Pulmonary artery endothelial cell (primary cell): Measurements from ENCODE around the gene TMEM106C. TPM values are rescaled to one million over a fixed set of nuclear protein-coding genes. Genes with fewer than 3 reads are reported as not detected.
A peak's percentile ranks its signal among the peaks of the same experiment; 100 is the strongest.

ENCODE experiments used
- DNase-seq: peaks from one replicate; pipeline ENCODE4 v3.0.0-alpha.2; 2011; ENCODE audit warnings: low read depth, low spot score
- total RNA-seq: library from RNA; depleted of rRNA; stranded (reverse); fragments of >200 nt; gene quantifications from 2 replicates; pipeline ENCODE4 v1.2.3, GENCODE V29; 2014

The TMEM106C gene, protein sequence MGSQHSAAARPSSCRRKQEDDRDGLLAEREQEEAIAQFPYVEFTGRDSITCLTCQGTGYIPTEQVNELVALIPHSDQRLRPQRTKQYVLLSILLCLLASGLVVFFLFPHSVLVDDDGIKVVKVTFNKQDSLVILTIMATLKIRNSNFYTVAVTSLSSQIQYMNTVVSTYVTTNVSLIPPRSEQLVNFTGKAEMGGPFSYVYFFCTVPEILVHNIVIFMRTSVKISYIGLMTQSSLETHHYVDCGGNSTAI
- total RNA-seq, result 85.5 and 177 TPM in 2 replicates

DNA sequence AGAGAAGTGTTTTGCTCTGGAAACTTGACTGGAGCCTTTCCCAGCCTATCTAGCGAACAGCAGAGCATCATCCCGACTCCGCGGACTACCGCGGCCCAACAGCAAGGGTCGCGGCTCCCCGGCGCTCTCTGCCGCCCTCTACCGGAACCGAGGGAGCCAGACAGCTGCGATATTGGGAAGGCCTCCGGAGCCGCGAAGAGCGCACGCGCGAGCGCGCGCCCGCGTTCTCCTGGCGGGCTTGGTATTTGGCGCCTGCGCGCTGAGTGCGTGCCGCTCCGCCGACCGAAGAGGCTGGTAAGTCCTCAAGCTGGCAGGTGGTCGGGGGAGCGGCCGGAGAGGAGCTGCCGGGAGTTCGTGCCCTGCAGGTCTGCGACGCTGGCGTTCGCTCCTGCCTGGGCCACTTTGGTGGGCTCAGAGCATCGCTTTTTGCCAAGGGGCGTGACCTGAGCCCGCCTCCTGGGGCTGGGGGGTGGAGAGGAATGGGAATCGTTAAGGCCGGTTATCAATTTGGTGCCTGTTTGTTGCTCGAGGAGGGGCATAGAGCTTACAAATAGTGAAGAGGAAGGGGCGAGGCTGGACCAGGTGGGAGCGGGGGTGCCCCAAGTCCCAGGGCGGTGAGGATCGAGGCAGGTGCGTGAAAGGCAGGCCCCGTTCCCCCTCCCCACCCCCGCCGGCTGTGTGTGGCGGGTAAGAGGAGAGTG lies at the start of gene TMEM106C:
TMEM106C (plus strand) TSS at position 257 of the 701 bp plus-strand sequence. CDS start 641 bp downstream, outside the sequence.
- peak; percentile 54 for DNase-seq

- DNase-seq, result no peak
Measured at GRCh38 chr12:47920913-47921312, 42.5 kb upstream of the TMEM106C start.

GRCh38 chr12:47921907-47922306 lies 41.5 kb upstream of the TMEM106C start:
- no peak for DNase-seq

- no peak for DNase-seq
Measured at GRCh38 chr12:47927346-47927745, 36.0 kb upstream of the TMEM106C start.

- DNase-seq, result no peak
Measured at GRCh38 chr12:47930634-47931033, 32.8 kb upstream of the TMEM106C start.

DNA sequence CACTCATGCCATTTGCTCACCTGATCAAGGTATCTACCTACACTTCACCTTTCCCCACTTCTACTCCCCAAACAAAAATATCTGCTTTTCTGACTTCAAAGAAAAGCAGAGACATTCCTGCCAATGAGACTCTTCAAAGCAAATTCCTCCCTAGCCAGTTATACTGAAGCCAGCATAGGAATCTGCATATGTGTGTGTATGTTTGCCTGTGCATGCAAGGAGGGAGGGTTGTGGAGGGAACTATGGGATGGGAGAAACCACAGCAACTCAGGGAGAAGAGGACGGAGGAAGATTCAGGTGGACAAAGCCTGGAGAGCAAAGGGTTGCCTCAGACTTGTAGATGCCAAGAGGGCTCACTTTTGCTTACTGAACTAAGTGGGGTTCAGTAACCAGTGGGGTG lies 32.2 kb upstream of the TMEM106C start:
- DNase-seq, result no peak

DNA sequence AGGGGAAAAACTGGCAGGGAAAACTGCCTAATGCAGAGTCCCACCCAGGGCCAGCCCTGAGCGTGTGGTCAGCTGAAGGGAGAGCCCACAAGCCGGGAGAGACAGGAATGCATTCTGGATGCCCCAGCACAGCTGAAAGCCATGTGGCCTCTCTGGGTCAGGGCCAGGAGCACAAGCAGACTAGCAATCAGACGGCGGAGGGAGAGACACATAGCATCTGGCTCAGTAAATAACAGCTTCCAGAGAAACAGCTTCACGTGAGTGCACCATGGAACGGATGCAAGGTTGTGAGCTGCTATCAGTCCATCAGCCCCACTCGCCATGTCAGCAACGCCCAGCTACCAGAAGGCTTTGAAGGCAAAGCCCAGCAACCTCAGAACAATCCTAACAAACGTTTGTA lies 28.2 kb upstream of the TMEM106C start:
- no peak for DNase-seq

GRCh38 chr12:47938093-47938492 lies 25.3 kb upstream of the TMEM106C start:
- no peak for DNase-seq

DNA sequence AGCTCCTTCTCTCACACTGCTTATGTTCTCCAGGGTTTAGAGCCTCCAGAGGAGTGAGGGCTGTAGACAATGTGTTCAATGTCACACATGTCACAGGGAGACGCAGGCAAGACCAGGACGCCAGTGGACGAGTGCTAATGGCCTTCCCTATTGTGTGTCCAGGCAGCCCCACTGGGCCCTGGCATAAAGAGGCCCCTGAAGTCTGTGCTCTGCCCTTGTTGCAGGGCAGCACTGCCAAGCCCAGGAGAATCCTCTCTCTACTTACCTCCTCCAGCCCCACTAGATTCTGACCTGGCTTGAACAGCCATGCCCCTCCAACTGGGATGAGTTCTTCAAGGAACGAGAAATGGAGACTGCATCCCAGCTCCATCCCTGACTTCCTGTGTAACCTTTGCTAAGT lies 24.8 kb upstream of the TMEM106C start:
- DNase-seq, result no peak

GRCh38 chr12:47939009-47939601 lies 24.3 kb upstream of the TMEM106C start:
- no peak for DNase-seq

GRCh38 chr12:47940773-47941474 lies 22.5 kb upstream of the TMEM106C start:
- no peak for DNase-seq

DNA sequence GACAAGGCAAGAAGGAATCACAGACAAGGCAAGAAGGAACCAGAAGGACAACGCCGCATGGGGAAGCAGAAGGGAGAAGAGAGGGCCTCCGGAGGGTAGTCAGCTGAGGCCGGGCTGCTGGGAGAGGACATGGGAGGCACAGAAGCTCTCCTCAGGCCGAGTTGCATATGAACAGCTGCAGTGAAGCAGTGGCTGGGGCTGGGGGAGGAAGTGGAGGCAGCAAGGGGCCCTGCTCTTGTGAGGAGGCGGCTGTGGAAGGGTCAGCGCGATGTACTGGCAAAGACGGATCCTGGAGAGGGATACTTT lies 22.0 kb upstream of the TMEM106C start:
- no peak for DNase-seq

- no peak for DNase-seq
Measured at GRCh38 chr12:47941871-47942613, 21.4 kb upstream of the TMEM106C start.

DNA sequence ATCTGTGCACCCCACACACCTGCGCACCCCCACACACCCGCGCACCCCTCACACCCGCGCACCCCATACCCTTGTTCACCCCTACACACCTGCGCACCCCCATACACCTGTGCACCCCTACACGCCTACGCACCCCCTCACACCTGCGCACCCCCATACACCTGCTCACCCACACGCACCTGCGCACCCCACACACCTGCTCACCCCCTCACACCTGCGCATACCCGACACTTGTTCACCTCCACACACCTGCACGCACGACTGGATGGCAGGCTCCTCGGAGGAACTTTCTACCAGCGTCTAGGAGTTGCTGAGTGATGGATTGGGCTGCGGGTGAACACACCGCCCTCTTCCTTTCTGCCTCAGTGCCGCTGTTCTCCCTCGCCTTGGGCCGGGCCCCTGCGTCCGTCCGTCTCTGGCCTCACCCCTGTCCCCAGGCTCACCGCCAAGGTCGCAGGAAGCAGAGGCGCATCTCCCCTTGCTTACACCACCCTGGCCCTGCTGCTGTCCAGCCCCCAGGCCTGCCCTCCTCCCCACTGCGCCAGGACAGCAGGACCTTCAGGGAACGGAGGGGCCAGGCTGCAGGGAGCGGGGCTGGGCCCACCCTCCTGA lies 20.7 kb upstream of the TMEM106C start:
- DNase-seq, result no peak

- no peak for DNase-seq
Measured at GRCh38 chr12:47943623-47944340, 19.6 kb upstream of the TMEM106C start.

DNA sequence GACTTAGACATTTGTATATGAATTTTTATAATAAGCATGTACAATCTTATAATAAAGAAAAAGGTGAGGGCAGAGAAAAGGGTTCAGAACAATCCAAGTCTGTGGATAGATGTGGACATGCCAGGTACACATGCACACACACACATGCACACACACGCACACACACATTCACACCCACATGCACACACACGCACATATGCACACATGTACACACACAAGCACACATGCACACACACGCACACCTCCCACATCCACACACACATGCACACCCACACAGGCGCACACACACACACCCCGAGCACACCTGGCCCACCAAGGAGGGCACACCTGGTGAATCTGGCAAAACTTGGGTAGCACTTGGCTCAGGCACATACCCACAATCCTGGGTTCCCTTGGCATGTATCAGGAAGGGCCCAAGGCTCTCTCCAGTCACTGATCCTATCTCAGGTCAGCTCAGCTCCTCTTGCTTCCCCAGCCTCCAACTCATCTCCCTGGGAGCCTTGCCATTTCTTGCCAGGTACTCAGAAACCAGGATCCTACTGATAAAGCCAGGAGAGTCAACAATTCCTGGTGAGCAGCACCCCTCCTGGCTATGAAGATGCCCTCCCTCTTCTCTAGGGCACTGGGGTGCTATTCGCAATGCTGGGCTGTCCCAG lies 18.6 kb upstream of the TMEM106C start:
- no peak for DNase-seq

- no peak for DNase-seq
Measured at GRCh38 chr12:47945341-47945728, 18.1 kb upstream of the TMEM106C start.

DNA sequence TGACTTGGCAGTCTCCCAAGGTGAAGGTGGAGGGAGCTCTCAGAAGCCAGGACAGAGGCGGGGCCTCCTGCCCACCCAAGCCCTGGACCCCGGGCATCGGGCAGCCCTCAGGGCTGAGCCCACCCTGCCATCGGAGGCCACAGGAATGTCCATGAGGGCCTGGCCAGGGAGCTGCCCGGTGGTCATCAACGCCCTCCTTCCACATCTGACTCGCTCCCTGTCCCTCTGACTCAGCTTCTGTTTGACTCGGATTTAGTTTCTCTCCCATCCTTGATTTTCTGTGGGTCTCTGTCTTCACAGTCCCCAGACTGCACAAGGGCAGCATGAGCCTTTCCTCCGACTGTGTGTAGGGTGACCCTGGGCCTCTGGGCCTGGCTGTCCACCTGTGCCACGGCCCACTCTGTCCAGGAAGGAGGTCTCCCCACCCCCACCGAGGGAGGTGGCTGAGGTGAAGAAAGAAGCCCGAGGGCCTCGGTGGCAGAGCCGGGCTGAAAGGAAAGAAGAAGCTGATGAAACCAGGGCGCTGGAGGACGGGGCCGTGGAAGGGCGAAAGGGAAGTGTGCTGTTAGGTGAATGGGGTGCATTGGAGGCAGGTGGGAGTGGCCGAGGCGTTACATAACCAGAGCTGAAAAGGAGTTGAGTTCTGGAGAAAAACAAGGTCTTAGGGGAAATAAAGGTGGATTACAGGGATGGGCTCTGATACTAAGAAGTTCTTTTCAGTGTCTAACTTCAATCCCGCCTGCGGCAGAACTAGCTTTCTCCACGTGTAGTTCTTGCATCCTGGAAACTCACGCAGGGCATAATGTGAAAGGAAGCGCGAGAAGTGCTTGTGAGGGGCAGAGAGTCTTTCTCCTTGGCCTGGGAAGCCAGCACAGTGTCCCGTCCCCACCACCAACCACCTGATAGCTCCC lies 16.7 kb upstream of the TMEM106C start:
- DNase-seq, result no peak

DNA sequence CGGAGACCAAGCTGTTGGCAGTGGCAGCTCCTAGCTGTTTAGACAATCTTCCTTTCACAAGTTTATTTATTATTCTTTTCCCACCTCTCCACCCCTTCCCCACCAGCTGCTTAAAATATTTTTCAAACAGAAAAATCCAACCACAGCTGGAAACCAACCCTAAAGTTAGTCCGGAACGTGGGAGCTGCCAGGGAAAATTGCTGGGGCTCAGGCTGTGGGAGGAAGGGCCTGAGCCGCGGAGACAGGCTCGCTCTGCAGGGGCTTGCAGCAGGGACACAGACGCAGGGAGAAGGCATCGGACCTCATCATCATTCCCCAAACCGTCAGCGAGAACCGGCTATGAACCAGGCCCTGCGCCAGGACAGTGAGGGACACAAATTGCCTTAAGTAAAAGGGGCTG lies 16.1 kb upstream of the TMEM106C start:
- no peak for DNase-seq
